Mesodermal cell (in vitro differentiated cells): ENCODE measurements around the gene CCDC88C.

Source experiments
- H3K27ac ChIP-seq: 2 replicates; pipeline ENCODE4 v1.7.0; 2013; ENCODE audit warnings: mild to moderate bottlenecking, low read depth, low read length, moderate library complexity; ENCODE audit not compliant: severe bottlenecking
- H3K36me3 ChIP-seq: 2 replicates; pipeline ENCODE4 v1.7.1; 2013; ENCODE audit warnings: mild to moderate bottlenecking, low read length, moderate library complexity; ENCODE audit not compliant: control insufficient read depth, insufficient read depth
- H3K4me1 ChIP-seq: one replicate; pipeline ENCODE4 v1.7.1; 2013; ENCODE audit warnings: mild to moderate bottlenecking, low read length; ENCODE audit not compliant: insufficient read depth, control insufficient read depth, poor library complexity, severe bottlenecking
- H3K4me3 ChIP-seq: 2 replicates; pipeline ENCODE4 v1.7.0; 2013; ENCODE audit warnings: low read length, control low read depth, mild to moderate bottlenecking; ENCODE audit not compliant: insufficient read depth, poor library complexity, severe bottlenecking; ENCODE audit errors: extremely low read depth
- H3K9me3 ChIP-seq: 2 replicates; pipeline ENCODE4 v1.7.1; 2013; ENCODE audit warnings: mild to moderate bottlenecking, low read length, moderate library complexity; ENCODE audit not compliant: control insufficient read depth
- WGBS, 2 experiments: methylation state at CpG; one replicate each; pipeline ENCODE4 v1.1.5; 2013; ENCODE audit warnings: missing lambda C conversion rate in 2 of 2; ENCODE audit not compliant: insufficient coverage in 2 of 2; 5-methylcytosine and 5-hydroxymethylcytosine counted together

Gene CCDC88C

GRCh38 chr14:91371011-91371989 lies 46.3 kb downstream of the CCDC88C start:
- no peak overlapping the region for H3K27ac ChIP-seq
- H3K4me1 ChIP-seq = peaks cover 25% of the 10 kb centered on the region
- no peak overlapping the region for H3K4me3 ChIP-seq
- no peaks in the 10 kb centered on the region for H3K36me3 ChIP-seq
- H3K9me3 ChIP-seq = no peaks in the 10 kb centered on the region
- 79 to 89% methylated on average over 13 to 18 of the region's 19 CpGs for WGBS, 2 experiments

- Histone ChIP-seq H3K4me1 (peaks cover 29% of the 10 kb centered on the region), H3K36me3 (no peaks in the 10 kb centered on the region), H3K9me3 (no peaks in the 10 kb centered on the region), H3K4me3 (no peak overlapping the region), H3K27ac (no peak overlapping the region)
- 86 to 88% methylated on average over 16 to 22 of the region's 24 CpGs for WGBS, 2 experiments
Observed at GRCh38 chr14:91369628-91370445, 47.8 kb downstream of the CCDC88C start.

GRCh38 chr14:91368776-91369416 lies 48.7 kb downstream of the CCDC88C start:
- 84 to 95% methylated on average over 9 to 13 of the region's 19 CpGs for WGBS, 2 experiments
- Histone ChIP-seq H3K4me1 (peaks cover 29% of the 10 kb centered on the region), H3K4me3 (no peak overlapping the region), H3K27ac (no peak overlapping the region), H3K36me3 (no peaks in the 10 kb centered on the region), H3K9me3 (no peaks in the 10 kb centered on the region)

- no peak overlapping the region for H3K27ac ChIP-seq
- peaks cover 15% of the 10 kb centered on the region for H3K4me1 ChIP-seq
- no peaks in the 10 kb centered on the region for H3K36me3 ChIP-seq
- H3K4me3 ChIP-seq = no peak overlapping the region
- 84 to 87% methylated on average over 17 of the region's 22 CpGs for WGBS, 2 experiments
- H3K9me3 ChIP-seq = no peaks in the 10 kb centered on the region
Observed at GRCh38 chr14:91367173-91368171, 50.1 kb downstream of the CCDC88C start.

- Histone ChIP-seq H3K4me1 (peaks cover 15% of the 10 kb centered on the region), H3K27ac (no peak overlapping the region), H3K36me3 (no peaks in the 10 kb centered on the region), H3K9me3 (no peaks in the 10 kb centered on the region), H3K4me3 (no peak overlapping the region)
- WGBS, 2 experiments = 93 to 98% methylated on average over 5 to 6 of the region's 6 CpGs
Observed at GRCh38 chr14:91366749-91367148, 50.9 kb downstream of the CCDC88C start.

- Histone ChIP-seq H3K4me1 (peaks cover 15% of the 10 kb centered on the region), H3K4me3 (no peak overlapping the region), H3K9me3 (no peaks in the 10 kb centered on the region), H3K36me3 (no peaks in the 10 kb centered on the region), H3K27ac (no peak overlapping the region)
- WGBS, 2 experiments = 63 to 69% methylated on average over 3 to 6 of the region's 6 CpGs
Observed at GRCh38 chr14:91365552-91365951, 52.1 kb downstream of the CCDC88C start.

- Histone ChIP-seq H3K36me3 (no peaks in the 10 kb centered on the region), H3K4me3 (no peak overlapping the region), H3K9me3 (no peaks in the 10 kb centered on the region), H3K27ac (no peak overlapping the region), H3K4me1 (peaks cover 15% of the 10 kb centered on the region)
- WGBS, 2 experiments = 91 to 95% methylated on average over 11 to 13 of the region's 13 CpGs
Observed at GRCh38 chr14:91364524-91365270, 52.9 kb downstream of the CCDC88C start.

- Histone ChIP-seq H3K4me3 (no peak overlapping the region), H3K36me3 (no peaks in the 10 kb centered on the region)
- WGBS, 2 experiments = 72 to 74% methylated on average over 6 to 8 of the region's 10 CpGs
Observed at GRCh38 chr14:91363776-91364523, 53.7 kb downstream of the CCDC88C start.

More at GRCh38 chr14:91363776-91364523, 53.7 kb downstream of the CCDC88C start:
- H3K9me3 ChIP-seq = no peaks in the 10 kb centered on the region
- peaks cover 13% of the 10 kb centered on the region for H3K4me1 ChIP-seq
- no peak overlapping the region for H3K27ac ChIP-seq
